Measurements from ENCODE around the gene APBB2.

DNA sequence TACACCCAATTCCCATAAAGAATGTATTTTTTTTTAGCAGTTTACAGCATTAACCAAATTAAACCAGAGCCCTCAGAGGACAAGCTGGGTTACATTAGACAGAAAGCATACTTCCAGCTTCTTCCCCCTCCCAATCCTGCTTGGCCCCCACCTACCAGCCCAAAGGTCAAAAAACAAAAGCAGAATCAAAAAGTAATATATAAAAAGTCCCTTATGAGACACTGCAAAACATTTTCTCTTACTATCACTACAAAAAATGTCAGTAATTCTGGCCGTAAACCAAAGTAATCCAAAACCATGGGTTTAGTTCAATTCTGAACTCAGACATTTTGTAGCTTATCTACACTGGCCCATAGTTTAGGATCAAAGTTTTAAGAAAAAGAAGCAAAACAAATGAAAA lies 38.0 kb downstream of the APBB2 start:
- TF ChIP-seq CTCF (IDR thresholded peaks at IDR 0.05; ENCODE audit: low read depth, low read length, missing input control) (no peak), GABPA (IDR thresholded peaks at IDR 0.05 in 1 of 2, conservative IDR thresholded peaks at IDR 0.05 in 1 of 2) (no peak), RXRA (IDR thresholded peaks at IDR 0.05) (no peak), REST (IDR thresholded peaks at IDR 0.05) (no peak), TAF1 (conservative IDR thresholded peaks at IDR 0.05) (no peak), YY1 (IDR thresholded peaks at IDR 0.05) (no peak), RAD21 (IDR thresholded peaks at IDR 0.05) (no peak), SP1 (IDR thresholded peaks at IDR 0.05) (no peak), NR2F2 (IDR thresholded peaks at IDR 0.05) (no peak)
- TF ChIP-seq, protein P1, sequence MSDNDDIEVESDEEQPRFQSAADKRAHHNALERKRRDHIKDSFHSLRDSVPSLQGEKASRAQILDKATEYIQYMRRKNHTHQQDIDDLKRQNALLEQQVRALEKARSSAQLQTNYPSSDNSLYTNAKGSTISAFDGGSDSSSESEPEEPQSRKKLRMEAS (IDR thresholded peaks at IDR 0.05), result no peak

All from liver (tissue), 3 donors.